ENCODE data around the gene SLC25A21. TPM values are rescaled to one million over a fixed set of nuclear protein-coding genes. Genes with fewer than 3 reads are reported as not detected.

SLC25A21 gene
- total and polyA plus RNA-seq, 7 donors = 0.07 to 0.37 (median 0.18) TPM; not detected in 1

DNA sequence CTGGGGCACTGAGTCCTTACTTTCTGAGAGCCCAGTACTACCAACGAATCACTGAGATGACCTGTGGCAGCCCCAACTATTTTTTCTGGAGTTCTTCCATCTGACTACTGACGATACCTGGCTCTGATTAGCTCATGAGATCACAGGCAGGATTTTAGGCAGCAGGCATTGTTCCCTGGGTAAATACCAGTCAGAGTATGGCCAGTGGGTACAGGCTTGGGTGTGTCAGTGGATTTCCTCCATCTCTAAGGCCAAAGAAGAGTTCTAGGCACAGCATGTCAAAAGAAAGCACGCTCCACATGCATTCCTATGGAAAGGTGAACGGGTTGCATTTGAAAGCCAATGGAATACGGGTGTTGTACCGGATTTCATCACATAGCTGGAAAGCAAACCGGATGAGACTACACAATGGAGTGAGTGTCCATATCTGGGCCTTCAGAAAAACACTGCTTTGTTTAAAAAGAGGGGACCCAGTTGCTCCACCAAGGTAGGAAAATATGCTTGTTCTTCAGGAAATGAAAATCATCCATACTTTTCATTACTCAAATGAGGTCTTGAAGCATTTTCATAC, 455.7 kb downstream of the SLC25A21 start:
- intact Hi-C loops (cut with DNase I) = no loop called here
- TF ChIP-seq, protein P1, sequence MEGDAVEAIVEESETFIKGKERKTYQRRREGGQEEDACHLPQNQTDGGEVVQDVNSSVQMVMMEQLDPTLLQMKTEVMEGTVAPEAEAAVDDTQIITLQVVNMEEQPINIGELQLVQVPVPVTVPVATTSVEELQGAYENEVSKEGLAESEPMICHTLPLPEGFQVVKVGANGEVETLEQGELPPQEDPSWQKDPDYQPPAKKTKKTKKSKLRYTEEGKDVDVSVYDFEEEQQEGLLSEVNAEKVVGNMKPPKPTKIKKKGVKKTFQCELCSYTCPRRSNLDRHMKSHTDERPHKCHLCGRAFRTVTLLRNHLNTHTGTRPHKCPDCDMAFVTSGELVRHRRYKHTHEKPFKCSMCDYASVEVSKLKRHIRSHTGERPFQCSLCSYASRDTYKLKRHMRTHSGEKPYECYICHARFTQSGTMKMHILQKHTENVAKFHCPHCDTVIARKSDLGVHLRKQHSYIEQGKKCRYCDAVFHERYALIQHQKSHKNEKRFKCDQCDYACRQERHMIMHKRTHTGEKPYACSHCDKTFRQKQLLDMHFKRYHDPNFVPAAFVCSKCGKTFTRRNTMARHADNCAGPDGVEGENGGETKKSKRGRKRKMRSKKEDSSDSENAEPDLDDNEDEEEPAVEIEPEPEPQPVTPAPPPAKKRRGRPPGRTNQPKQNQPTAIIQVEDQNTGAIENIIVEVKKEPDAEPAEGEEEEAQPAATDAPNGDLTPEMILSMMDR (IDR thresholded peaks at IDR 0.05) = no peak
- Histone ChIP-seq H3K9me3 (no peaks in the 10 kb centered on the region), H3K36me3 (ENCODE audit: insufficient read depth in 1 of 2, low read depth in 1 of 2) (no peaks in the 10 kb centered on the region), H3K27ac (no peak overlapping the region), H3K27me3 (ENCODE audit: insufficient read depth in 3 of 3, low read length in 2 of 3) (no peaks in the 10 kb centered on the region), H3K4me3 (no peak overlapping the region), H3K4me1 (no peaks in the 10 kb centered on the region)
- ATAC-seq (no peak), DNase-seq (no peak)
- 73 to 75% (median 74%) methylated on average over 7 of the region's 7 CpGs for WGBS, 3 donors

DNA sequence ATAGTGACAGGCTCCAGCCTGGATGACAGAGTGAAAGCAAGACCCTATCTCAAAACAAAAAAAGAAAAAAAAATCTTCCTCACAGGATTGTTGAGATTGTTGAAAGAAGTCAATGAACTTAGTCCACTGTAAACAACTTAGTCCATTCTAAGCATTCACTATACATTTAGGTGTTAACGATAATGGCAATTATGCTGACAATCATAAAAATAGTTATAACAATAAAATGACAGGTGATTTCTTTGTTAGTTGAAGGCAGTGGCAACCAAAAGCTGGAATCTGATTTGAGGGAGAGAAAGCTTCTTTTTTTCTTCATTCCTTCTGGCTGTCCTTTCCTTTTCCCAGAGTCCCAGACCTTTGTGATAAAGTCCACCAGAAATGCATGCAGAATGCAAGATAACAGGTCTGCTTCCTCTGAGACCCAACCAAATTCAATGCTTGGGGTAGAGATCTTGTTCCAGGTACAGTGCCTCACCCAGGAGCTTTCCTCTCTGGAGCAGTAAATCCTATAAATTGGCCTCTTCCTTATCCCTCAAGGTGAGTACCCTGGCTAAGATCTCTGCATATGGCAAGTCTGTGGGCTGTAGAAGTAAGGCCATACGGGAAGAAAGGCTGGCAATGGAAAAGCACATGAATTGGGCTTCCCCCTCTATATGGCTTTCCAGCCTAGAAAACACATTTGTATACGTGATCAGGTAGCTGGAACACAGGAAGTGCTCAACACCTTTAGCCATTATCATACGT, 458.3 kb downstream of the SLC25A21 start:
- intact Hi-C loops (cut with DNase I) = no loop called here
- Histone ChIP-seq H3K36me3 (ENCODE audit: insufficient read depth in 1 of 2, low read depth in 1 of 2) (no peaks in the 10 kb centered on the region), H3K4me1 (no peaks in the 10 kb centered on the region), H3K27ac (no peak overlapping the region), H3K9me3 (no peaks in the 10 kb centered on the region), H3K27me3 (ENCODE audit: insufficient read depth in 3 of 3, low read length in 2 of 3) (no peaks in the 10 kb centered on the region), H3K4me3 (no peak overlapping the region)
- DNase-seq = no peak
- TF ChIP-seq, protein P1 (IDR thresholded peaks at IDR 0.05) = no peak
- WGBS, 3 donors = 67 to 73% (median 67%) methylated on average over 4 of the region's 4 CpGs
- no peak for ATAC-seq

DNA sequence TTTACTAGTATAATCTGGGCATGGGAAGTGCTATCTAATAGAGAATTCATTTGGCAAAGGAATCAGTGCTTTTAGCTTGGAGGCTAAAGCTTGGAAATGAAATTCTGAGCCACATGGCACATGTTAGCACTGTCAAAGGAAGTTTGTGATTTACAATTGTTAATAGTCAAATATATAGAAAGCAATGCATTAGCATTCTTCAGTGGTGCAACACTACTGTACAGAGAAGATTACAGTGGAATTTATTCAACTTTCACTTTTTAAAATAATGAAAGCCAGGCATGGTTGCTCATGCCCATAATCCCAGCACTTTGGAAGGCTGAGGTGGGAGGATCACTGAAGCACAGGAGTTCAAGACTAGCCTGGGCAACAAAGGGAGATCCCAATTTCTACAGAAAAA, 464.8 kb downstream of the SLC25A21 start:
- no peak for ATAC-seq

DNA sequence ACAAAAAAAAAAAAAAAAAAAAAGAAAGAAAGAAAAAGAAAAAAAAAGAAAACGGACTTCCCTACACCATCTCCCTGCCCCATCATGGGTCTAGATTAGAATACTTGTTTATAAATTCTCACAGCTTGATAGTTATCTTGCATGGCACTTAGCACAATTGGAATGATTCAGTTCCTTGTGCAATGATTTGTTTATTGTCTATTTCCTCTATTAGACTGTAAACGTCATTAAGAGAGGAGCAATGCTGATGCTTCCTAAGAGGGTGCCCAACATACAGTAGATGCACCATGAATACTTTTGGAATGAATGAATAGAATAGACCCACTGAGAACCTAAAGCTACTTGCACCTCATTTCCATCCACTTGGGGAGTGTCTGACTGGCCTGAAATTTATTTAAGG, 469.9 kb downstream of the SLC25A21 start:
- no peaks in the 10 kb centered on the region for H3K9me3 ChIP-seq
- TF ChIP-seq, protein P1 (IDR thresholded peaks at IDR 0.05) = no peak
- H3K27ac ChIP-seq = no peak overlapping the region
- DNase-seq = no peak
- H3K4me3 ChIP-seq = no peak overlapping the region
- H3K36me3 ChIP-seq (ENCODE audit: insufficient read depth in 1 of 2, low read depth in 1 of 2) = no peaks in the 10 kb centered on the region
- peaks cover 0 to 3% (median 0%) of the 10 kb centered on the region in 3 donors for H3K27me3 ChIP-seq (ENCODE audit: insufficient read depth in 3 of 3, low read length in 2 of 3)
- intact Hi-C loops (cut with DNase I) = no loop called here
- WGBS, 3 donors = 65 to 71% (median 69%) methylated on average over 2 of the region's 2 CpGs
- no peak for ATAC-seq
- no peaks in the 10 kb centered on the region for H3K4me1 ChIP-seq

More for the DNA sequence above, 464.8 kb downstream of the SLC25A21 start:
- no peaks in the 10 kb centered on the region for H3K36me3 ChIP-seq (ENCODE audit: insufficient read depth in 1 of 2, low read depth in 1 of 2)
- H3K27me3 ChIP-seq (ENCODE audit: insufficient read depth in 3 of 3, low read length in 2 of 3) = no peaks in the 10 kb centered on the region
- no peaks in the 10 kb centered on the region for H3K9me3 ChIP-seq
- TF ChIP-seq, protein P1 (IDR thresholded peaks at IDR 0.05) = no peak
- H3K27ac ChIP-seq = no peak overlapping the region
- no peak overlapping the region for H3K4me3 ChIP-seq
- no peak for DNase-seq
- intact Hi-C loops (cut with DNase I) = no loop called here
- no peaks in the 10 kb centered on the region for H3K4me1 ChIP-seq

Measured in psoas muscle (tissue), 8 donors.